WTC11 (cell line): Measurements from ENCODE around the gene GRM5.

Experiments used
- ATF1 ChIP-seq: sonication (generic); formaldehyde crosslinking; IDR thresholded peaks from 2 replicates; pipeline ENCODE4 v1.8.1; 2023; ENCODE audit warnings: mild to moderate bottlenecking, moderate library complexity, missing genetic modification reagents
- CBFB ChIP-seq: sonication (generic); formaldehyde crosslinking; IDR thresholded peaks from 2 replicates; pipeline ENCODE4 v1.8.1; 2022; ENCODE audit warnings: mild to moderate bottlenecking, low read depth, missing genetic modification reagents
- CREB1 ChIP-seq: sonication (generic); formaldehyde crosslinking; IDR thresholded peaks from 2 replicates; pipeline ENCODE4 v1.8.0; 2023; ENCODE audit warnings: mild to moderate bottlenecking, missing genetic modification reagents
- CTCF ChIP-seq: fragments of 200-600 bp; IDR thresholded peaks from 2 replicates; pipeline ENCODE4 v1.8.0; 2022; ENCODE audit warnings: antibody characterized with exemption
- FOXK1 ChIP-seq: sonication (generic); formaldehyde crosslinking; IDR thresholded peaks from 2 replicates; pipeline ENCODE4 v1.8.0; 2022; ENCODE audit warnings: mild to moderate bottlenecking, moderate library complexity, missing genetic modification reagents
- IRF2 ChIP-seq: sonication (generic); formaldehyde crosslinking; IDR thresholded peaks from 2 replicates; pipeline ENCODE4 v1.8.0; 2022; ENCODE audit warnings: low read depth, missing genetic modification reagents, borderline replicate concordance
- NR3C1 ChIP-seq: sonication (generic); formaldehyde crosslinking; conservative IDR thresholded peaks from 2 replicates; pipeline ENCODE4 v1.8.1; 2023; ENCODE audit warnings: low read depth, mild to moderate bottlenecking, missing genetic modification reagents
- PREB ChIP-seq: sonication (generic); formaldehyde crosslinking; IDR thresholded peaks from 2 replicates; pipeline ENCODE4 v1.8.1; 2022; ENCODE audit warnings: mild to moderate bottlenecking, missing genetic modification reagents, moderate library complexity, borderline replicate concordance
- RORB ChIP-seq: fragments of 250-450 bp; sonication (Bioruptor Pico); IDR thresholded peaks from 2 replicates; pipeline ENCODE4 v1.9.0; 2021; ENCODE audit warnings: mild to moderate bottlenecking
- SMAD4 ChIP-seq: sonication (generic); formaldehyde crosslinking; IDR thresholded peaks from 2 replicates; pipeline ENCODE4 v1.8.0; 2022; ENCODE audit warnings: mild to moderate bottlenecking, missing genetic modification reagents
- STAT6 ChIP-seq: sonication (generic); formaldehyde crosslinking; conservative IDR thresholded peaks from 2 replicates; pipeline ENCODE4 v1.8.1; 2023; ENCODE audit warnings: mild to moderate bottlenecking, low read depth, missing genetic modification reagents, moderate library complexity
- ZNF121 ChIP-seq: sonication (generic); formaldehyde crosslinking; IDR thresholded peaks from 2 replicates; pipeline ENCODE4 v1.8.0; 2023; ENCODE audit warnings: missing genetic modification reagents
- ZNF281 ChIP-seq: sonication (generic); formaldehyde crosslinking; IDR thresholded peaks from 2 replicates; pipeline ENCODE4 v1.8.0; 2023; ENCODE audit warnings: mild to moderate bottlenecking, missing genetic modification reagents
- ZNF416 ChIP-seq: fragments of 250-450 bp; sonication (Bioruptor Pico); IDR thresholded peaks from 2 replicates; pipeline ENCODE4 v1.9.0; 2021; ENCODE audit warnings: mild to moderate bottlenecking, inconsistent platforms

GRCh38 chr11:88827018-88827676, 238.6 kb downstream of the GRM5 start:
- TF ChIP-seq FOXK1 (CRISPR knock-in tag) (no peak), CTCF (no peak), PREB (CRISPR knock-in tag) (no peak), CBFB (CRISPR knock-in tag) (no peak), RORB (CRISPR knock-in tag) (no peak), ZNF281 (CRISPR knock-in tag) (no peak), NR3C1 (no peak), STAT6 (no peak), SMAD4 (CRISPR knock-in tag) (no peak), CREB1 (CRISPR knock-in tag) (no peak), IRF2 (CRISPR knock-in tag) (no peak), ZNF121 (CRISPR knock-in tag) (no peak), ZNF416 (no peak), ATF1 (CRISPR knock-in tag) (no peak)
